Parathyroid adenoma (tissue), 2 donors: Measurements from ENCODE around the gene TP53TG5.

Source experiments
- H2AFZ ChIP-seq: fragments of 300-600 bp; sonication (generic); one replicate; pipeline ENCODE4 v1.7.0; 2017; ENCODE audit warnings: antibody characterized with exemption, mild to moderate bottlenecking
- H3K27ac ChIP-seq: fragments of 300-600 bp; sonication (generic); one replicate; pipeline ENCODE4 v1.7.0; 2017
- H3K27me3 ChIP-seq: fragments of 300-600 bp; sonication (generic); one replicate; pipeline ENCODE4 v1.7.0; 2017; ENCODE audit warnings: low read length; ENCODE audit not compliant: control insufficient read depth, insufficient read depth
- H3K36me3 ChIP-seq: fragments of 300-600 bp; sonication (generic); one replicate; pipeline ENCODE4 v1.7.0; 2017; ENCODE audit warnings: low read length; ENCODE audit not compliant: control insufficient read depth, insufficient read depth
- H3K4me1 ChIP-seq: fragments of 300-600 bp; sonication (generic); one replicate; pipeline ENCODE4 v1.7.0; 2017; ENCODE audit warnings: control low read depth
- H3K4me2 ChIP-seq: fragments of 300-600 bp; sonication (generic); one replicate; pipeline ENCODE4 v1.7.0; 2017; ENCODE audit warnings: low read length
- H3K4me3 ChIP-seq: fragments of 300-600 bp; sonication (generic); one replicate; pipeline ENCODE4 v1.7.0; 2017; ENCODE audit warnings: low read depth, low read length
- H3K79me2 ChIP-seq: fragments of 300-600 bp; sonication (generic); one replicate; pipeline ENCODE4 v1.7.0; 2017; ENCODE audit warnings: control low read depth
- H3K9ac ChIP-seq: fragments of 300-600 bp; sonication (generic); one replicate; pipeline ENCODE4 v1.7.0; 2017; ENCODE audit warnings: mild to moderate bottlenecking
- H3K9me3 ChIP-seq: fragments of 300-600 bp; sonication (generic); one replicate; pipeline ENCODE4 v1.7.0; 2017; ENCODE audit warnings: low read length; ENCODE audit not compliant: control insufficient read depth
- CTCF ChIP-seq: fragments of 300-600 bp; sonication (generic); IDR thresholded peaks from one replicate; pipeline ENCODE4 v1.7.0; 2017; ENCODE audit warnings: antibody characterized with exemption, mild to moderate bottlenecking
- donor health status: primary hyperparathyroidism.

The TP53TG5 gene

GRCh38 chr20:45342855-45343531, 35.1 kb downstream of the TP53TG5 start:
- H3K4me3 ChIP-seq = peak overlapping the region; percentile 28
- peak overlapping the region; percentile 45 for H3K4me2 ChIP-seq
- TF ChIP-seq CTCF = no peak
- peak overlapping the region; percentile 87 for H2AFZ ChIP-seq
- H3K9me3 ChIP-seq = no peaks in the 10 kb centered on the region
- peaks cover 4% of the 10 kb centered on the region for H3K79me2 ChIP-seq
- H3K9ac ChIP-seq = no peak overlapping the region
- no peaks in the 10 kb centered on the region for H3K36me3 ChIP-seq
- no peaks in the 10 kb centered on the region for H3K27me3 ChIP-seq
- H3K4me1 ChIP-seq = peaks cover 61% of the 10 kb centered on the region
- H3K27ac ChIP-seq = peak overlapping the region; percentile 95

- H3K9ac ChIP-seq = no peak overlapping the region
- H3K9me3 ChIP-seq = no peaks in the 10 kb centered on the region
- no peaks in the 10 kb centered on the region for H3K27me3 ChIP-seq
- peak overlapping the region; percentile 95 for H3K27ac ChIP-seq
- H3K4me3 ChIP-seq = peak overlapping the region; percentile 28
- H3K79me2 ChIP-seq = peaks cover 4% of the 10 kb centered on the region
- no peaks in the 10 kb centered on the region for H3K36me3 ChIP-seq
- H2AFZ ChIP-seq = peak overlapping the region; percentile 87
- TF ChIP-seq CTCF = no peak
- H3K4me2 ChIP-seq = peak overlapping the region; percentile 45
- peaks cover 66% of the 10 kb centered on the region for H3K4me1 ChIP-seq
Observed at GRCh38 chr20:45341939-45342854, 35.9 kb downstream of the TP53TG5 start.

GRCh38 chr20:45341579-45341938, 36.6 kb downstream of the TP53TG5 start:
- H3K9ac ChIP-seq = no peak overlapping the region
- H3K4me1 ChIP-seq = peaks cover 71% of the 10 kb centered on the region
- no peaks in the 10 kb centered on the region for H3K27me3 ChIP-seq
- peak overlapping the region; percentile 95 for H3K27ac ChIP-seq
- no peaks in the 10 kb centered on the region for H3K9me3 ChIP-seq
- peak overlapping the region; percentile 45 for H3K4me2 ChIP-seq
- peaks cover 4% of the 10 kb centered on the region for H3K79me2 ChIP-seq
- no peak for TF ChIP-seq CTCF
- peak overlapping the region; percentile 87 for H2AFZ ChIP-seq
- H3K4me3 ChIP-seq = peak overlapping the region; percentile 28
- H3K36me3 ChIP-seq = no peaks in the 10 kb centered on the region

- peaks cover 4% of the 10 kb centered on the region for H3K79me2 ChIP-seq
- H3K27me3 ChIP-seq = no peaks in the 10 kb centered on the region
- TF ChIP-seq CTCF = no peak
- H3K4me3 ChIP-seq = no peak overlapping the region
- H3K27ac ChIP-seq = peak overlapping the region; percentile 95
- H3K4me1 ChIP-seq = peaks cover 67% of the 10 kb centered on the region
- H3K9ac ChIP-seq = no peak overlapping the region
- peak overlapping the region; percentile 33 for H3K4me2 ChIP-seq
- no peaks in the 10 kb centered on the region for H3K9me3 ChIP-seq
- H3K36me3 ChIP-seq = no peaks in the 10 kb centered on the region
- no peak overlapping the region for H2AFZ ChIP-seq
Observed at GRCh38 chr20:45340951-45341350, 37.2 kb downstream of the TP53TG5 start.
